Measurements from ENCODE around the gene ACTL7A.

ACTL7A gene

GRCh38 chr9:108850293-108850897 is 11.7 kb upstream of the ACTL7A start:
- H2AFZ ChIP-seq (ENCODE audit: low read depth): no peak overlapping the region
- H3K4me3 ChIP-seq (IDR thresholded peaks at IDR 0.05; ENCODE audit: insufficient read depth, low read depth, low read length): no peak overlapping the region
- no peak overlapping the region for H3K27ac ChIP-seq
- no peaks in the 10 kb centered on the region for H3K27me3 ChIP-seq (ENCODE audit: insufficient read depth, low read depth)
- no peak for TF ChIP-seq CTCF (conservative IDR thresholded peaks at IDR 0.05; ENCODE audit: low read depth, low read length)
- H3K4me2 ChIP-seq: no peak overlapping the region
- no peaks in the 10 kb centered on the region for H3K79me2 ChIP-seq (ENCODE audit: insufficient read depth, low read depth)
- H3K4me1 ChIP-seq (ENCODE audit: low read depth, poor library complexity, severe bottlenecking): no peaks in the 10 kb centered on the region
- no peak overlapping the region for H3K9ac ChIP-seq
- H3K36me3 ChIP-seq (ENCODE audit: insufficient read depth): no peaks in the 10 kb centered on the region
- H4K20me1 ChIP-seq (ENCODE audit: insufficient read depth): no peaks in the 10 kb centered on the region

GRCh38 chr9:108851138-108851537 is 10.9 kb upstream of the ACTL7A start:
- H4K20me1 ChIP-seq (ENCODE audit: insufficient read depth): no peaks in the 10 kb centered on the region

GRCh38 chr9:108852079-108852478 is 10.0 kb upstream of the ACTL7A start:
- no peaks in the 10 kb centered on the region for H3K36me3 ChIP-seq (ENCODE audit: insufficient read depth)
- H3K27me3 ChIP-seq (ENCODE audit: insufficient read depth, low read depth): no peaks in the 10 kb centered on the region
- H3K4me1 ChIP-seq (ENCODE audit: low read depth, poor library complexity, severe bottlenecking): no peaks in the 10 kb centered on the region
- H3K79me2 ChIP-seq (ENCODE audit: insufficient read depth, low read depth): no peaks in the 10 kb centered on the region
- H3K9ac ChIP-seq: no peak overlapping the region
- no peak overlapping the region for H3K4me3 ChIP-seq (IDR thresholded peaks at IDR 0.05; ENCODE audit: insufficient read depth, low read depth, low read length)
- no peak overlapping the region for H3K27ac ChIP-seq
- no peaks in the 10 kb centered on the region for H4K20me1 ChIP-seq (ENCODE audit: insufficient read depth)
- TF ChIP-seq CTCF (conservative IDR thresholded peaks at IDR 0.05; ENCODE audit: low read depth, low read length): no peak
- H3K4me2 ChIP-seq: no peak overlapping the region
- H2AFZ ChIP-seq (ENCODE audit: low read depth): no peak overlapping the region

More at GRCh38 chr9:108851138-108851537, 10.9 kb upstream of the ACTL7A start:
- no peaks in the 10 kb centered on the region for H3K27me3 ChIP-seq (ENCODE audit: insufficient read depth, low read depth)
- no peaks in the 10 kb centered on the region for H3K4me1 ChIP-seq (ENCODE audit: low read depth, poor library complexity, severe bottlenecking)
- no peak overlapping the region for H2AFZ ChIP-seq (ENCODE audit: low read depth)
- no peak overlapping the region for H3K4me2 ChIP-seq
- TF ChIP-seq CTCF (conservative IDR thresholded peaks at IDR 0.05; ENCODE audit: low read depth, low read length): no peak
- no peaks in the 10 kb centered on the region for H3K79me2 ChIP-seq (ENCODE audit: insufficient read depth, low read depth)
- no peaks in the 10 kb centered on the region for H3K36me3 ChIP-seq (ENCODE audit: insufficient read depth)
- no peak overlapping the region for H3K27ac ChIP-seq
- H3K4me3 ChIP-seq (IDR thresholded peaks at IDR 0.05; ENCODE audit: insufficient read depth, low read depth, low read length): no peak overlapping the region
- H3K9ac ChIP-seq: no peak overlapping the region

- Histone ChIP-seq H3K4me1 (ENCODE audit: low read depth, poor library complexity, severe bottlenecking) (no peaks in the 10 kb centered on the region), H3K79me2 (ENCODE audit: insufficient read depth, low read depth) (no peaks in the 10 kb centered on the region), H3K27ac (no peak overlapping the region), H3K9ac (no peak overlapping the region), H4K20me1 (ENCODE audit: insufficient read depth) (no peaks in the 10 kb centered on the region), H3K4me3 (IDR thresholded peaks at IDR 0.05; ENCODE audit: insufficient read depth, low read depth, low read length) (no peak overlapping the region), H3K4me2 (no peak overlapping the region), H3K36me3 (ENCODE audit: insufficient read depth) (no peaks in the 10 kb centered on the region), H3K27me3 (ENCODE audit: insufficient read depth, low read depth) (no peaks in the 10 kb centered on the region), H2AFZ (ENCODE audit: low read depth) (no peak overlapping the region)
- TF ChIP-seq CTCF (conservative IDR thresholded peaks at IDR 0.05; ENCODE audit: low read depth, low read length): no peak
Observed at GRCh38 chr9:108854094-108854493, 8.0 kb upstream of the ACTL7A start.

Measured in KMS-11 (cell line).